ENCODE data around the gene CCP110. TPM values are rescaled to one million over a fixed set of nuclear protein-coding genes. Genes with fewer than 3 reads are reported as not detected.
A peak's percentile ranks its signal among the peaks of the same experiment; 100 is the strongest.

CCP110 gene
- total and polyA plus RNA-seq, 2 of the 13 experiments (the other 11 are each of a cell fraction or from before 2014, with no cell fraction given): 10.0 to 11.1 TPM

DNA sequence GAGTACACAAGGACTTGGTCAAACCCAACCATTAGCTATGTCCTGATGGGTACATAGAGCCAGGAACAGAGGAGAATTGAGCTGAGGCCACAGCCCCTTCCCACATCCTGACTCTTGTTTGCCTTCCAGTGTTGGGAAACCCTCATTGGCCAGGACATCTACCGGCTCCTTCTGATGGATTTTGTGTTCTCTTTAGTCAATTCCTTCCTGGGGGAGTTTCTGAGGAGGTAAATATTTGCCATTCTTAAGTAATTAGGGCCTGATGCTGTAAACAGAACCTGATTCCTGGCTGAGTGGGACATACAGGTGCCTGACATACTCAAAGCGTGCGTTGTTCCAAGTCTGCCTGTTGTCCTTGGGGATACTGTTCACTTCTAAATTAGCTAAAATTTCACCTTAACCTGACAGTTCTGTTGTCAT lies 44.4 kb upstream of the CCP110 start (continued):
- no peak for TF ChIP-seq SOX6 (IDR thresholded peaks at IDR 0.05)
- TF ChIP-seq SOX6 (CRISPR knock-in tag; IDR thresholded peaks at IDR 0.05): peak; percentile 55; the same call in 1 of the 2 replicates
- TF ChIP-seq ZGPAT (CRISPR knock-in tag; IDR thresholded peaks at IDR 0.05): peak; percentile 47; the same call in 1 of the 2 replicates
- TF ChIP-seq, protein P1, sequence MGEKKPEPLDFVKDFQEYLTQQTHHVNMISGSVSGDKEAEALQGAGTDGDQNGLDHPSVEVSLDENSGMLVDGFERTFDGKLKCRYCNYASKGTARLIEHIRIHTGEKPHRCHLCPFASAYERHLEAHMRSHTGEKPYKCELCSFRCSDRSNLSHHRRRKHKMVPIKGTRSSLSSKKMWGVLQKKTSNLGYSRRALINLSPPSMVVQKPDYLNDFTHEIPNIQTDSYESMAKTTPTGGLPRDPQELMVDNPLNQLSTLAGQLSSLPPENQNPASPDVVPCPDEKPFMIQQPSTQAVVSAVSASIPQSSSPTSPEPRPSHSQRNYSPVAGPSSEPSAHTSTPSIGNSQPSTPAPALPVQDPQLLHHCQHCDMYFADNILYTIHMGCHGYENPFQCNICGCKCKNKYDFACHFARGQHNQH (CRISPR knock-in tag; IDR thresholded peaks at IDR 0.05): peak; percentile 97
- TF ChIP-seq HNF4A (CRISPR knock-in tag; IDR thresholded peaks at IDR 0.05): peak; percentile 41; the same call in 1 of the 2 replicates
- TF ChIP-seq ZNF7 (CRISPR knock-in tag; IDR thresholded peaks at IDR 0.05): peak; percentile 57; the same call in 1 of the 2 replicates
- TF ChIP-seq RARA (CRISPR knock-in tag; IDR thresholded peaks at IDR 0.05): peak; percentile 45; the same call in 1 of the 2 replicates
- peak; percentile 23 for TF ChIP-seq TEAD3 (CRISPR knock-in tag; optimal IDR thresholded peaks at IDR 0.05; ENCODE audit: borderline replicate concordance)
- 0 out of 2 replicates have a peak, but pooled peaks have one; percentile 26 for TF ChIP-seq HMG20A (CRISPR knock-in tag; IDR thresholded peaks at IDR 0.05; ENCODE audit: borderline replicate concordance)
- TF ChIP-seq, protein P2, sequence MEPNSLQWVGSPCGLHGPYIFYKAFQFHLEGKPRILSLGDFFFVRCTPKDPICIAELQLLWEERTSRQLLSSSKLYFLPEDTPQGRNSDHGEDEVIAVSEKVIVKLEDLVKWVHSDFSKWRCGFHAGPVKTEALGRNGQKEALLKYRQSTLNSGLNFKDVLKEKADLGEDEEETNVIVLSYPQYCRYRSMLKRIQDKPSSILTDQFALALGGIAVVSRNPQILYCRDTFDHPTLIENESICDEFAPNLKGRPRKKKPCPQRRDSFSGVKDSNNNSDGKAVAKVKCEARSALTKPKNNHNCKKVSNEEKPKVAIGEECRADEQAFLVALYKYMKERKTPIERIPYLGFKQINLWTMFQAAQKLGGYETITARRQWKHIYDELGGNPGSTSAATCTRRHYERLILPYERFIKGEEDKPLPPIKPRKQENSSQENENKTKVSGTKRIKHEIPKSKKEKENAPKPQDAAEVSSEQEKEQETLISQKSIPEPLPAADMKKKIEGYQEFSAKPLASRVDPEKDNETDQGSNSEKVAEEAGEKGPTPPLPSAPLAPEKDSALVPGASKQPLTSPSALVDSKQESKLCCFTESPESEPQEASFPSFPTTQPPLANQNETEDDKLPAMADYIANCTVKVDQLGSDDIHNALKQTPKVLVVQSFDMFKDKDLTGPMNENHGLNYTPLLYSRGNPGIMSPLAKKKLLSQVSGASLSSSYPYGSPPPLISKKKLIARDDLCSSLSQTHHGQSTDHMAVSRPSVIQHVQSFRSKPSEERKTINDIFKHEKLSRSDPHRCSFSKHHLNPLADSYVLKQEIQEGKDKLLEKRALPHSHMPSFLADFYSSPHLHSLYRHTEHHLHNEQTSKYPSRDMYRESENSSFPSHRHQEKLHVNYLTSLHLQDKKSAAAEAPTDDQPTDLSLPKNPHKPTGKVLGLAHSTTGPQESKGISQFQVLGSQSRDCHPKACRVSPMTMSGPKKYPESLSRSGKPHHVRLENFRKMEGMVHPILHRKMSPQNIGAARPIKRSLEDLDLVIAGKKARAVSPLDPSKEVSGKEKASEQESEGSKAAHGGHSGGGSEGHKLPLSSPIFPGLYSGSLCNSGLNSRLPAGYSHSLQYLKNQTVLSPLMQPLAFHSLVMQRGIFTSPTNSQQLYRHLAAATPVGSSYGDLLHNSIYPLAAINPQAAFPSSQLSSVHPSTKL (CRISPR knock-in tag; IDR thresholded peaks at IDR 0.05): peak; percentile 72
- TF ChIP-seq RCOR2 (CRISPR knock-in tag; IDR thresholded peaks at IDR 0.05): peak; percentile 68; the same call in 1 of the 2 replicates
- peak; percentile 75; the same call in 1 of the 2 replicates for TF ChIP-seq ETV5 (CRISPR knock-in tag; IDR thresholded peaks at IDR 0.05; ENCODE audit: borderline replicate concordance)
- TF ChIP-seq ZNF629 (CRISPR knock-in tag; conservative IDR thresholded peaks at IDR 0.05): peak; percentile 72
- TF ChIP-seq HDAC2 (CRISPR knock-in tag; IDR thresholded peaks at IDR 0.05): 0 out of 2 replicates have a peak, but pooled peaks have one; percentile 16
- TF ChIP-seq, protein P3, sequence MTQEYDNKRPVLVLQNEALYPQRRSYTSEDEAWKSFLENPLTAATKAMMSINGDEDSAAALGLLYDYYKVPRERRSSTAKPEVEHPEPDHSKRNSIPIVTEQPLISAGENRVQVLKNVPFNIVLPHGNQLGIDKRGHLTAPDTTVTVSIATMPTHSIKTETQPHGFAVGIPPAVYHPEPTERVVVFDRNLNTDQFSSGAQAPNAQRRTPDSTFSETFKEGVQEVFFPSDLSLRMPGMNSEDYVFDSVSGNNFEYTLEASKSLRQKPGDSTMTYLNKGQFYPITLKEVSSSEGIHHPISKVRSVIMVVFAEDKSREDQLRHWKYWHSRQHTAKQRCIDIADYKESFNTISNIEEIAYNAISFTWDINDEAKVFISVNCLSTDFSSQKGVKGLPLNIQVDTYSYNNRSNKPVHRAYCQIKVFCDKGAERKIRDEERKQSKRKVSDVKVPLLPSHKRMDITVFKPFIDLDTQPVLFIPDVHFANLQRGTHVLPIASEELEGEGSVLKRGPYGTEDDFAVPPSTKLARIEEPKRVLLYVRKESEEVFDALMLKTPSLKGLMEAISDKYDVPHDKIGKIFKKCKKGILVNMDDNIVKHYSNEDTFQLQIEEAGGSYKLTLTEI (CRISPR knock-in tag; conservative IDR thresholded peaks at IDR 0.05): no peak
- no peak for TF ChIP-seq GPBP1L1 (CRISPR knock-in tag; IDR thresholded peaks at IDR 0.05)
- peak; percentile 56 for TF ChIP-seq GATAD2A (CRISPR knock-in tag; IDR thresholded peaks at IDR 0.05)
- peak; percentile 90 for TF ChIP-seq TCF7 (IDR thresholded peaks at IDR 0.05; ENCODE audit: low read depth)
